SK-N-SH treated with all-trans-retinoic acid at 6 μM for 48 hours (cell line): ENCODE data around the gene LRMDA.

Experiments used
- ATAC-seq: fragments of 200-7000 bp; cut with Tn5 transposase; 3 replicates; pipeline ENCODE4 v1.9.1; 2020; ENCODE audit warnings: mild to moderate bottlenecking, moderate library complexity
- ARNTL ChIP-seq: fragments of 450-650 bp; formaldehyde crosslinking; IDR thresholded peaks from 2 replicates; pipeline ENCODE4 v1.5.0; 2020; ENCODE audit warnings: low read depth, mild to moderate bottlenecking, moderate library complexity, borderline replicate concordance
- BACH2 ChIP-seq: fragments of 250-450 bp; sonication (Bioruptor Pico); IDR thresholded peaks from 2 replicates; pipeline ENCODE4 v1.9.0; 2021; ENCODE audit warnings: mild to moderate bottlenecking, borderline replicate concordance
- CREB5 ChIP-seq: fragments of 250-450 bp; sonication (Bioruptor Pico); IDR thresholded peaks from 2 replicates; pipeline ENCODE4 v1.5.1; 2020; ENCODE audit warnings: low read depth, mild to moderate bottlenecking, moderate library complexity
- CSDC2 ChIP-seq: fragments of 250-450 bp; sonication (Bioruptor Pico); IDR thresholded peaks from 2 replicates; pipeline ENCODE4 v1.5.0; 2020; ENCODE audit warnings: mild to moderate bottlenecking, moderate library complexity
- CSRNP3 ChIP-seq: fragments of 250-450 bp; sonication (Bioruptor Pico); IDR thresholded peaks from 2 replicates; pipeline ENCODE4 v1.5.1; 2021; ENCODE audit warnings: mild to moderate bottlenecking, moderate library complexity
- ESRRG ChIP-seq: fragments of 250-450 bp; sonication (Bioruptor Pico); IDR thresholded peaks from 2 replicates; pipeline ENCODE4 v1.6.1; 2021; ENCODE audit warnings: mild to moderate bottlenecking
- GLIS3 ChIP-seq: fragments of 250-450 bp; sonication (Bioruptor Pico); IDR thresholded peaks from 2 replicates; pipeline ENCODE4 v1.5.0; 2020; ENCODE audit warnings: mild to moderate bottlenecking, moderate library complexity
- ISL1 ChIP-seq: fragments of 250-450 bp; sonication (Bioruptor Pico); IDR thresholded peaks from 2 replicates; pipeline ENCODE4 v2.1.2; 2022; ENCODE audit warnings: mild to moderate bottlenecking, moderate library complexity
- OSR1 ChIP-seq: fragments of 250-450 bp; sonication (Bioruptor Pico); IDR thresholded peaks from 2 replicates; pipeline ENCODE4 v1.8.0; 2022; ENCODE audit warnings: moderate library complexity, mild to moderate bottlenecking, inconsistent platforms
- PATZ1 ChIP-seq: fragments of 250-450 bp; sonication (Bioruptor Pico); IDR thresholded peaks from 2 replicates; pipeline ENCODE4 v1.8.0; 2020; ENCODE audit warnings: mild to moderate bottlenecking, moderate library complexity, borderline replicate concordance
- POU6F1 ChIP-seq: fragments of 250-450 bp; sonication (Bioruptor Pico); IDR thresholded peaks from 2 replicates; pipeline ENCODE4 v1.8.0; 2021; ENCODE audit warnings: low read depth, mild to moderate bottlenecking, moderate library complexity, borderline replicate concordance
- PPARA ChIP-seq: fragments of 250-450 bp; sonication (Bioruptor Pico); IDR thresholded peaks from 2 replicates; pipeline ENCODE4 v1.5.0; 2020; ENCODE audit warnings: mild to moderate bottlenecking, borderline replicate concordance
- RARB ChIP-seq: fragments of 250-450 bp; sonication (Bioruptor Pico); IDR thresholded peaks from 2 replicates; pipeline ENCODE4 v1.8.0; 2021; ENCODE audit warnings: mild to moderate bottlenecking, moderate library complexity
- SNAI2 ChIP-seq: fragments of 250-450 bp; sonication (Bioruptor Pico); IDR thresholded peaks from 2 replicates; pipeline ENCODE4 v1.5.0; 2020; ENCODE audit warnings: mild to moderate bottlenecking, moderate library complexity
- TCF4 ChIP-seq: fragments of 250-450 bp; sonication (Bioruptor Pico); IDR thresholded peaks from 2 replicates; pipeline ENCODE4 v1.8.0; 2021; ENCODE audit warnings: mild to moderate bottlenecking, moderate library complexity, borderline replicate concordance
- TOX ChIP-seq: fragments of 250-450 bp; sonication (Bioruptor Pico); IDR thresholded peaks from 2 replicates; pipeline ENCODE4 v1.8.0; 2021; ENCODE audit warnings: mild to moderate bottlenecking, moderate library complexity, borderline replicate concordance
- ZC3H10 ChIP-seq: fragments of 250-450 bp; sonication (Bioruptor Pico); IDR thresholded peaks from 2 replicates; pipeline ENCODE4 v1.5.1; 2021; ENCODE audit warnings: mild to moderate bottlenecking, moderate library complexity
- ZFP3 ChIP-seq: fragments of 250-450 bp; sonication (Bioruptor Pico); IDR thresholded peaks from 2 replicates; pipeline ENCODE4 v1.5.0; 2020; ENCODE audit warnings: mild to moderate bottlenecking, moderate library complexity
- ZFP30 ChIP-seq: fragments of 450-650 bp; formaldehyde crosslinking; IDR thresholded peaks from 2 replicates; pipeline ENCODE4 v1.5.0; 2022; ENCODE audit warnings: mild to moderate bottlenecking, moderate library complexity
- ZNF565 ChIP-seq: fragments of 450-650 bp; formaldehyde crosslinking; conservative IDR thresholded peaks from 2 replicates; pipeline ENCODE4 v1.5.0; 2020; ENCODE audit warnings: low read depth, mild to moderate bottlenecking, moderate library complexity
- ZNF8 ChIP-seq: fragments of 450-650 bp; formaldehyde crosslinking; IDR thresholded peaks from 2 replicates; pipeline ENCODE4 v1.5.0; 2020; ENCODE audit warnings: mild to moderate bottlenecking, moderate library complexity
- TF ChIP-seq, protein P1 (sequence below): fragments of 250-450 bp; sonication (Bioruptor Pico); IDR thresholded peaks from 2 replicates; pipeline ENCODE4 v1.5.0; 2020; ENCODE audit warnings: mild to moderate bottlenecking, moderate library complexity

Gene LRMDA

DNA sequence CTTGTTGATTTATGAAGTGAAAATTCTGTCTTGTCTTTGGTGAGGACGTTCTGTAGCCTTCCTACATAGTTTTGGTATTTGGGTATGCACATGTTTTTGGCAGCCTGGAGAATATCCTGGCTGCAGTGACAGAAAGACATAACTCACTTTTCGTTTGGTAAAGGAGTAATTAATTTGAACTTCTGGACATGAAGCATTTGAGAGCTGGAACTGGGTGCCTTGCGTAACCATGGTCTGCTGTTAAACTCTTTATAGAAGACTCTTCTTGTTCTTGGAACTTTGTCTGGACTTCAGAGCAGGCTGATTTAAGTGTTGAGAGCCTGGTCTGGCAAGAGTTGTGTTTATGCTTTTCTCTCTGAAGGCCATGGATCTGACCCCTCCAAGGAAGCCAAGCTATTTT lies 231.3 kb downstream of the LRMDA start:
- ATAC-seq: peak; percentile 39; the same call in 2 of the 3 replicates
- TF ChIP-seq ISL1 (CRISPR knock-in tag) (peak; percentile 64), ESRRG (CRISPR knock-in tag) (no peak)

DNA sequence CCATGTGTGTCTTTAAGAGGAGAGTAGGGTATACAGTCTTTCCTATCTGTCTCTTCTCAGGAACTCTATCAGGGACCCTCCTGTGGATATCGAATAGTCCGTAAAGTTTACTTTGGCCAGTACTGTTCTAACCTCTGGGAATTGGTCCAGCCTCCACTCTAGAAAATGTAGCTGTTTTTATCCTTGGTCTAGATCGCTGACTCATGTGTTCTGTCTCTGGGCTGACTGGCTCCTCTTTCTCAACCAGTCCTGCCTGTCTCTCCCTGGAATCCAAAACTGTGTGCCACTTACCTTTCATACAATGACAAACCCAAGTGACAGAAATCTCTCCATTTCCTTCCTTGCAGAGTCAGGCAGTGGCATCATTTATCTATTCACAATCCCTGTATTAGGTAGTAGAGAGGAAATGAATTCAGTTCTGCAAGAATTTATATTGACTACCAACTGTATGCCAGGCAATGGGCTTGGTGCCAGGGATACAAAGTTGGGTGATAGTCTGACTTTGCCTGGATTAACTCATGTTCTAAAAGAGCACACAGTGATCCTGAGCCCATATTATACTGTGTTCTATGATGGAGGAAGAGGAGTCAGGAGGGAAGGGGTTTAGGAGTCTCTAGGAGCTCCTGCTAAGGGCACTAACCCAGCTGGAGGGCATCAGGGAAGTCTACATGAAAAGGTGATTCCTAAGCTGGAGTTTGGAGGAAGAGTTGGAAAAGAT lies 232.7 kb downstream of the LRMDA start:
- ATAC-seq: no peak
- TF ChIP-seq ZNF565 (CRISPR knock-in tag) (no peak), PPARA (CRISPR knock-in tag) (no peak), CSRNP3 (CRISPR knock-in tag) (no peak), OSR1 (CRISPR knock-in tag) (no peak), GLIS3 (no peak), PATZ1 (CRISPR knock-in tag) (no peak), SNAI2 (CRISPR knock-in tag) (no peak), ZNF8 (CRISPR knock-in tag) (no peak), ARNTL (CRISPR knock-in tag) (no peak), ZC3H10 (CRISPR knock-in tag) (no peak), ISL1 (CRISPR knock-in tag) (no peak), ZFP30 (CRISPR knock-in tag) (no peak), TCF4 (CRISPR knock-in tag) (no peak), ZFP3 (no peak), TOX (CRISPR knock-in tag) (no peak), BACH2 (CRISPR knock-in tag) (no peak), RARB (CRISPR knock-in tag) (no peak), ESRRG (CRISPR knock-in tag) (no peak), CREB5 (CRISPR knock-in tag) (no peak)

DNA sequence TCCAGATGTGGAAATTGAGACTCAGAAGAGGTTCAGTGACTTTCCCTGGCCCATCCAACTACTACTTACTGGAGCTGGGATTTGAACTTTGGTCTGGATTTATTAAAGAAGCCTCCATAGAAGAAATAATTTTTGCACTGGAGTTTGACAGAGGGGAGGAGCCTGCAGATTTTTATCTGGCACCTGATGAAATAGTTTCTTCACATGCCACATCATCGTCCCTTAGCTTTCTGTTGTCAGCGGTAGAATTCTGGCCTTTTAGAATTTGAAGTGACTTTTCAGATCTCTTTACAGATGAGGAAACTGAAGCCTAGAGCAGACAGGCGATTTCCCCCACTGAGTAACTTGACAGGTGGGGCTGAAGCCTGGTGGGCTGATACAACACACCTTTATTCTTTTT lies 233.5 kb downstream of the LRMDA start:
- no peak for ATAC-seq
- TF ChIP-seq ARNTL (CRISPR knock-in tag) (no peak), CSRNP3 (CRISPR knock-in tag) (no peak), ZNF565 (CRISPR knock-in tag) (no peak), SNAI2 (CRISPR knock-in tag) (no peak), ZFP30 (CRISPR knock-in tag) (no peak), TCF4 (CRISPR knock-in tag) (no peak), RARB (CRISPR knock-in tag) (no peak), CSDC2 (CRISPR knock-in tag) (no peak), TOX (CRISPR knock-in tag) (no peak), BACH2 (CRISPR knock-in tag) (no peak), ZC3H10 (CRISPR knock-in tag) (no peak), CREB5 (CRISPR knock-in tag) (no peak), ZNF8 (CRISPR knock-in tag) (no peak), POU6F1 (CRISPR knock-in tag) (no peak), GLIS3 (no peak), PPARA (CRISPR knock-in tag) (no peak), OSR1 (CRISPR knock-in tag) (no peak)
- TF ChIP-seq, protein P1, sequence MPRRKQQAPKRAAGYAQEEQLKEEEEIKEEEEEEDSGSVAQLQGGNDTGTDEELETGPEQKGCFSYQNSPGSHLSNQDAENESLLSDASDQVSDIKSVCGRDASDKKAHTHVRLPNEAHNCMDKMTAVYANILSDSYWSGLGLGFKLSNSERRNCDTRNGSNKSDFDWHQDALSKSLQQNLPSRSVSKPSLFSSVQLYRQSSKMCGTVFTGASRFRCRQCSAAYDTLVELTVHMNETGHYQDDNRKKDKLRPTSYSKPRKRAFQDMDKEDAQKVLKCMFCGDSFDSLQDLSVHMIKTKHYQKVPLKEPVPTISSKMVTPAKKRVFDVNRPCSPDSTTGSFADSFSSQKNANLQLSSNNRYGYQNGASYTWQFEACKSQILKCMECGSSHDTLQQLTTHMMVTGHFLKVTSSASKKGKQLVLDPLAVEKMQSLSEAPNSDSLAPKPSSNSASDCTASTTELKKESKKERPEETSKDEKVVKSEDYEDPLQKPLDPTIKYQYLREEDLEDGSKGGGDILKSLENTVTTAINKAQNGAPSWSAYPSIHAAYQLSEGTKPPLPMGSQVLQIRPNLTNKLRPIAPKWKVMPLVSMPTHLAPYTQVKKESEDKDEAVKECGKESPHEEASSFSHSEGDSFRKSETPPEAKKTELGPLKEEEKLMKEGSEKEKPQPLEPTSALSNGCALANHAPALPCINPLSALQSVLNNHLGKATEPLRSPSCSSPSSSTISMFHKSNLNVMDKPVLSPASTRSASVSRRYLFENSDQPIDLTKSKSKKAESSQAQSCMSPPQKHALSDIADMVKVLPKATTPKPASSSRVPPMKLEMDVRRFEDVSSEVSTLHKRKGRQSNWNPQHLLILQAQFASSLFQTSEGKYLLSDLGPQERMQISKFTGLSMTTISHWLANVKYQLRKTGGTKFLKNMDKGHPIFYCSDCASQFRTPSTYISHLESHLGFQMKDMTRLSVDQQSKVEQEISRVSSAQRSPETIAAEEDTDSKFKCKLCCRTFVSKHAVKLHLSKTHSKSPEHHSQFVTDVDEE (CRISPR knock-in tag): no peak
